Stimulated activated CD8-positive, alpha-beta memory T cell treated with anti-CD3 and anti-CD28 coated beads, Interleukin-12 subunit alpha, Interleukin-12 subunit beta, amount 100 ng/mL, for 24 hours (primary cell): Measurements from ENCODE around the gene GNLY.

Experiments used
- DNase-seq: peaks from one replicate; pipeline ENCODE4 v3.0.0-alpha.2; 2020; ENCODE audit errors: extremely low read depth

The GNLY gene

DNA sequence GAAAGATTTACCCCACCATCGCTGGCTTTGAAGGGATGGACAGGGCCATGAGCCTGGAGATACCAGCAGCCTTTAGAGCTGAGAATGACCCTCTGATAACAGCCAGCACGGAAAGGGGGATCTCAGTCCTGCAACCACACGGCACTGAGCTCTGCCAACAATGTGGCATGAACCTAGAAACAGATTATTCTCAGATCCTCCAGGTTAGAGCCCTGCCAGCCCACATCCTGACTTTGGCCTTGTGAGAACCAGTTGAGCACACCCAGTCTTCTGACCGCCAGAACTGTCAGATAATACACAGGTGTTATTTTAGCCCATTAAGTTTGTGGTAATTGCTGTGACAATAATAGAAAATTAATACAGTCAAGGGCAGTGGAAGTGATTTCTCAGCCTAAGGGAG is 9.4 kb upstream of the GNLY start:
- no peak for DNase-seq

DNA sequence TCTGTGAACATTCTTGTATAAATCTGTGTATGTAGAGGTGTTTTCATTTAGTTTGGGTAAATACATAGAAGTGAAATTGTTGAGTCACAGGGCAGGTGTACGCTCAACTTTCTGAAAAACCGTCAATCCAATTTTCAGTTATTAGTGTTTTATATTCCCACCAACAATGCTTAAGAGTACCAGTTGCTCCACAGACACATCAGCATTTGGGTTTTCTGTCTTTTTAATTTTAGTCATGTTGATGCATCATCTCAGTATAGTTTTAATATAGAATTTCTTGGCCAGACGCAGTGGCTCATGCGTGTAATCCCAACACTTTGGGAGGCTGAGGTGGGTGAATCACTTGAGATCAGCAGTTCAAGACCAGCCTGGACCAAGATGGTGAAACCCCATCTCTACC is 3.2 kb upstream of the GNLY start:
- no peak for DNase-seq

DNA sequence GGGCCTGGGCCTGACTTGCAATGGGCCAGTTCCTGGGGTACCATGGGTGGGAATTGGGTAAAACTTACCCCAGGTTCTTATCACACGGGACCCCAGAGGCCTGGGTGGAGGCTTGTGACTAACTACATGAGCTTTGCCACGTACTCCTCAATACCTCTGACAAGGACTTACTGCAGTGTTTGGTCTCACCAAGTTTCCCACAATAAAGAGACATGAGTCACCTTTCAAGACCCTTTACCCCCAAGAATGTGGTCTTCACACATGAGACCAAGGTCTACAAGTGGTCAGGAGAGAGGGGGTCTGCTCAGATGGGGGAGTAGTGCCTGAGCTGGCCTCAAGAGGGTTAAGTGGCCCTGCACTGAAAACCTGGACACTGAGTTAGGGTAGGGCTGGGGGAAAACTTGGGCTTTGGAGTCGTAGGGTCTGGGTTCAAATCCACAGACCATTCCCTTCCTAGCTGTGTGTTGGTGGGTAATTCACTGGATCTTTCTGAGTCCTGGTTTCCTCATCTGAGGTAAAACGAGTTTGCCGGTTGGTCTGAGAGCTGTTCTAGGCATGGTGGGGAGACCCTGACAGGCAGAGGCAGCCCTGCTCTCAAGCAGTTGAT is 2.0 kb upstream of the GNLY start:
- no peak for DNase-seq

DNA sequence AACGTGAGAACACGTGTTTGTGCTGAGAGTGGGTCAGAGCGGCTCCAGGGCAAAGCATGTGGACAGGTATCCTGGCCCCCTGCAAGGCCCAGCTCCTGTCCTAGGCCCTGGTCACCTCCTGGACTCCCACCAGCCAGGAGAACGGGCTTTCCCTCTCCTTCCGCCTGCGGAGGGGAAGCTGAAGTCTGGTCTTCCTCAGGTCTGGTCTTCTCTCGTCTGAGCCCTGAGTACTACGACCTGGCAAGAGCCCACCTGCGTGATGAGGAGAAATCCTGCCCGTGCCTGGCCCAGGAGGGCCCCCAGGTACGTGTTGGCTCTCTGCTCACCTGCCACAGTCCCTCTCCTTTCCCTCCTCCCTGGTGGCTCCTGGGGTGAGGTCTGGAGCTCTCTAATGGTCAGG is 963 bp downstream of the GNLY start:
- DNase-seq = no peak

DNA sequence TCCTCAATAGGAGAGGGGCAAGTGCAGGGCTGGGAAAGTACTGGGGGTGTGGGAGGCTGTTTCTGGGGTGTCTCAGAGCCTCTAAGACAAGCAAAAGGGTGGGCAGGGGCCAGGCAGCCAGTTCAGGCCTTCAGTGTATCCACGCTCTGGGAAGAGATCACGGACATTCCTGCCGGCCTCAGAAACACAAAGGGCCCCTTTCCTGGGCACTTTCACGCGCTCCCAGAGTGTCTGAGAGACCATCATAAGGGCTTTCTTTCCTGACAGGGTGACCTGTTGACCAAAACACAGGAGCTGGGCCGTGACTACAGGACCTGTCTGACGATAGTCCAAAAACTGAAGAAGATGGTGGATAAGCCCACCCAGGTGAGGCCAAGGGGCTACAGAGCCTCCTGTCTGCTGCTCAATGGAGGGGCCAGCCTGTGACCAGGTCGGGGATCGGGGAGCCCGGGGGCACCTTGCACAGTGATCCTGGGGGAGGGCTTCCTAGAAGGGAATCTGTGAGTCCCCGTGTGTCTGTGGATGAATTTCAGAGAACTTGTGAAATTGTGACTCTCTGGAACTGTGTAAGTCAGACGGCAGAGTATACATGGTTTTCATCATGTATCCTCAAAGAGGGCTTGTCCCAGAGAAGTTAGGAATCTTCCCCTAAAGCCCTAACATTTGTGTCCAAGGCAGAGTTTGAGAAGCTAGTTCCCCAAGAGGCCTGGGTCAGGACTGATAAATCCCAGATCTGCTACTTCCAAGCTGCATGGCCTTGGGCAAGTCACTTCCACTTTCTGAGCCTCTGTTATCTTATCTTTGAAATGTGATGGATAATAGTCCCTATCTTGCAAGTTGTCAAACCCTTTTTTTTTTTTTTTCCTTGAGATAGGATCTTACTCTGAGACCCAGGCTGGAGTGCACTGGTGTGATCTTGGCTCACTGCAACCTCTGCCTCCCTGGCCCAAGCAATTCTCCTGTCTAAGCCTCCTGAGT is 1.8 kb downstream of the GNLY start:
- DNase-seq = no peak

DNA sequence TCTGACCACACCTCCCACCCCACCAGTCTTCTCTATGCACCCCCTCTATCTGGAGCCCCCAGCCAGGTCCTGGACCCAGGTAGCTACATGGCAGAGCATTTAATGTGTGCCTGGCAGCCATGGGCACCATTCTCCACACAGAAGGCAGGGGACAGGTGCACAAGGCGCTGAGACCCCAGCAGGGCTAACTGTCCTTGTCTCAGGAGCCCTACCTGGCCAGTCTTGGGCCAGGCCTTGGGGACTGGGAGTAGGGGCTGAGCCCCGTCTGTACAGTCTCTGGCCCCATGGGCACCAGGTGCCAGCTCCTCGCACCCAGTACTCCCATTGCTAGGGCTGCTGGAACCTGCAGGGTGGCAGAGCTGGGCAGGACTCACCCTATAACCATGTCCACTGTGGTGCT is 2.9 kb downstream of the GNLY start:
- no peak for DNase-seq

DNA sequence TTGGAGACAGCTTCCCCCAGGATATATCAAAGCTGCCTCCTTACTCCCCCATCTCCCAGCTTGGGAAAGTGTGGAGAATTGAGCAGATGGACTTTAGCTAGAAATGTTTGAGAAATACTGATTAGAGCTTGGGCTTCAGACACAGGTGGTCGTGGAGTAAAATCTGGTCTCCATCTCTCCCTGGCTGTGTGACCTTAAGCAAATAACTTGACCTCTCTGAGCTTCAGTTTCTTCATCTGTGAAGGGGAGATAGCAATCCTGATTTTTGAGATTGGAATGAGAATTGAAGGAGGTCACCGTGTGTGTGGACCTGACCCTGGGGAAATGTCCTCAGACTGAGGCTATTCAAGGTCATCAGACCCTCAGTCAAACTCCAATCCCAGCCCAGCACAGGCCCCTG is 3.6 kb downstream of the GNLY start:
- no peak for DNase-seq

DNA sequence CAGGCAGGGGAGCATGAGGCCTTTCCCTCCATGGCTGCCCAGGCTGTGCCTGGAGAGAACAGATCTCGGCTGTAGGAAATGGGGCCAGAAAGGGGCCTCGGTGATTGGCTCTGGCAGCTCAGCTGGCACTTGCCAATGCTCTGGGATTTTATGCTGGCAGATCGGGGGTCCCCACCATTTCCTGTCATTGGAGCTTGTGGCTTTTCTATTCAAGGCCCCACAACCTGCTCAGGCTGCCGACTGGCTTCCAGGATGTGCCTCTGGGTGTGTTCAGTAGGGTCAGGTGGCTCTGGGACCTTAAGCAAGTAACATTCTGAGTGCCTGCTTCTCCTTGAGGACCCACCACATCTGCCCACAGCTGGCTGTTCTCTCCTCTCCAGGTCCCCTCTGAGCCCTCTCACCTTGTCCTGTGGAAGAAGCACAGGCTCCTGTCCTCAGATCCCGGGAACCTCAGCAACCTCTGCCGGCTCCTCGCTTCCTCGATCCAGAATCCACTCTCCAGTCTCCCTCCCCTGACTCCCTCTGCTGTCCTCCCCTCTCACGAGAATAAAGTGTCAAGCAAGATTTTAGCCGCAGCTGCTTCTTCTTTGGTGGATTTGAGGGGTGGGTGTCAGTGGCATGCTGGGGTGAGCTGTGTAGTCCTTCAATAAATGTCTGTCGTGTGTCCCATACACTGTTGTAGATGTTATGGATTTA is 4.2 kb downstream of the GNLY start:
- no peak for DNase-seq

DNA sequence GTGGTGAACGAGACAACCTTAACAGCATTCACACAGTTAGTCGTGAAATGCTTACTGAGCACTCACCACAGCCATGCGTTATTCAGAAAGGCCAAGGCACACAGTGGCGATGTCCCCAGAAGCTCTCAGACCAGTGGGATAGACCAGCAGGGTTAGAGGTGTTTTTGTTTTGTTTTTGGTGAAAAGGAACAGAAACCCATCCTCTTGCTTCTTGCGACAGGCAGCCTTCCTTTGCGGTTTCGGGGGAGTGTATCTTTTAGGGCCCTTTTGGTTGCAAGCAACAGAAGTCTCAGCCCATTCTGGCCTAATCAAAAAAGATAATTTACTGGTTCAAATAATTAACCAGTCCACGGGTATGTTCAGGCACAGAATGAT is 4.7 kb downstream of the GNLY start:
- DNase-seq = no peak

DNA sequence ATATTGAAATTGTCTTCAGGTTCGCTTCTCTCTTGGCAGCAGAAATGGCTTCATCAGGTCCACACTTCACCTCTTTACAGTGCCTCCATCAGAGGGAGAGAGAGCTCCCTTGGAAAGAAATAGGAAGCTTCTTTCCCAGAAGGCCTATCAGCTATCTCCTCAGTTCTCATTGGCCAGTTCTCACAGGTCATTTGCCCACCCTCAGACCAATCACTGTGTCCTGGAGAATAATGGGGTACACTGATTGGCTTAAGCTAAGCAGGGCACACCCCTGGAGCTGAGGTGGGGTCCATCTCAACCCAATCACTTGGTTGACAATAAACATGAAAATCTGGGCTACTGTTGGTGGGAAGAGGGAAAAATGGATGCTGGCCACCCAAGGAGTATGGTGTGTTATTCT is 5.2 kb downstream of the GNLY start:
- no peak for DNase-seq

DNA sequence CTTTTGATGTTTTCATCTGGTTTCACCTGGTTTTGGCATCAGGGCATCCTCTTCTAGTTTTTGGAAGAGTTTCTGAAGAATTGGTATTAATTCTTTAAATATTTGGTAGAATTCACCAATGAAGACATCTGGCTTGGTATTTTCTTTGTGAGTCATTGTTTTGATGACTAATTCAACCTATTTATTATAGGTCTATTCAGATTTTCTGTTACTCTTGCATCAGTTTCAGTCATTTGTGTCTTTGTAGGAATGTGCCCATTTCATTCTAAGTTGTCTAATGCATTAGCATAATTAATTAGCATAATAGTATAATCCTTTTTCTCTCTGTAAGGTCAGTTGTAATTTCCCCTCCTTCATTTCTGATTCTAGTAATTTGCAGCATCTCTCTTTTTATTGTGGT is 8.0 kb downstream of the GNLY start:
- no peak for DNase-seq

DNA sequence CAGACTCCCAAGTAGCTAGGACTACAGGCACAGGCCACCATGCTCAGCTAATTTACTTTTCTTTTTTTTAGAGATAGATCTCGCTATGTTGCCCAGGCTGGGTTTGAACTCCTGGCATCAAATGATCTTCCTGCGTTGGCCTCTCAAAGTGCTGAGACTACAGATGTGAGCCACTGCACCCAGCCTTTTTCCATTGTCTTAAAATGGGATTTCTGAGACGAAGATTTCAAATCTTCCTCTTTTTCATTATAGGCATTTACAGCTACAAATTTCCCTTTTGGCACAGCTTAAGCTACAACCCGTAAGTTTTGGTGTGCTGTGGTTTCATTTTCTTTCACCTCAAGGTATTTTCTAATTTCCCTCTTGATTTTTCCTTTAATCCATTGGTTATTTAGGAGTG is 8.6 kb downstream of the GNLY start:
- no peak for DNase-seq

DNA sequence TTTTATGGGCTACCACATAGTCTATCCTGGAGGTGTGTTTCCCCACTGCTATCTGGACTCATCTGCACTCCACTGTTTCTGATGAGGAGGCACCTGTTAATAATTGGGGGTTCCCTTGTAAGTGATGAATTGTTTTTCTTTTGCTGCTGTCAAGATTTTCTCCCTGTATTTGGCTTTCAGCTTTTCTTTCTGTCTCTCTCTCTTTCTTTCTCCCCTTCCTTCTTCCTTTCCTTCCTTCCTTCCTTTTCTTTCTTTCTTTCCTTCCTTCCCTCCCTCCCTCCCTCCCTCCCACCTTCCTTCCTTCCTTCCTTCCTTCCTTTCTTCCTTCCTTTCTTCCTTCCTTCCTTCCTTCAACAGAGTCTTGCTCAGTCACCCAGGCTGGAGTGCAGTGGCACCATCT is 9.2 kb downstream of the GNLY start:
- no peak for DNase-seq

DNA sequence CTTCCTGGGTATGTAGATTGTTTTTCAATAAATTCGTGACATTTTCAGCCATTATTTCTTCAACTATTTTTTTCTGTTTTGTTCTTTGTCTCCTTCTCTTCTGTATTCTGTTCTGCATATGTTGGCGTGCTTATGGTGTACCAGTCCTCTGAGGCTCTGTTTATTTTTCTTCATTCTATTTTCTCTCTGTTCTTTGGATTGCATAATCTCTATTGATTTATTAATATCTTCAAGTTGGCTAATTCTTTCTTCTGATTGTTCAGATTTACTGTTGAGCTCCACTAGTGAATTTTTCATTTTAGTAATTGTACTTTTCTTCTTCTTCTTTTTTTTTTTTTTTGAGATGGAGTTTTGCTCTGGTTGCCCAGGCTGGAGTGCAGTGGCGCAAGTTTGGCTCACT is 9.9 kb downstream of the GNLY start:
- DNase-seq = no peak

DNA sequence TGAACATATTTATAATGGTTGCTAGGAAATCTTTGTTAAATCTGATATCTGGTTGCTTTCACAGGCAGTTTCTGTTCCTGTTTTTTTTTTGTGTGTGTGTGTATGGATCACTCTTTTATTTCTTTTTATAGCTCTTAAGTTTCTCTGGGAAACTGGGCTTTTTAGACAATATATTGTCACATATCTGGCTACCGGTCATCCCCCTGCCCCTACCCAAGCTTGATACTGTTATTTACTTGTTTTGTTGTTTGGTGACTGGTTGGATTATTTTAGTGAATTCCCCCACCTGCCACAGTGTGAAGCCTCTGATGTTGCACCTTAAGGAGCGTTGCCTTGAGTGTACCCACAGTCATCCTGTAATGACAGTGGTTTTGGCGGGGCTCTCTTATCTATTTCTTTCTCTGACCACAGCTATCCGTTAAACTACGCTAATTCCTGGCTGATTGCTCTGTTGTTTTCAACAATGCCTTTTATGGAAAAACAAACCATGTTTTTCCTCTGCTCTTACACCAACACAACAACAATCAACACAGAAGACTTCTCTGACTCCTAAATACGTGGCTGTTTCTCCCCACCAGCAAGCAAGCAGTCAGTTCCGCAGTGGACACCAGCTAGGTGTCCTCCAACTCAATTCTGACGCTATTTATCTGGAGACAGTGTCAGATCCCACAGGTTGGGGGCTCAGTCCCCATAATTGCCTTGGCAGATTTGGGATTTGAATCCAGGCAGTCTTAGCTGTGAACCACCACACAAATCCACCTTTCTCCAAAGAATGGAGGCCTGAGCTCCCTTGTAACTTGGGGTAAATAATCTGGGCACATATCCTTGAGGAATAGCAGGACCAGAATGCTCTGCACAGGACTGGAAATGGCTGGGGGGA is 10.9 kb downstream of the GNLY start:
- no peak for DNase-seq

DNA sequence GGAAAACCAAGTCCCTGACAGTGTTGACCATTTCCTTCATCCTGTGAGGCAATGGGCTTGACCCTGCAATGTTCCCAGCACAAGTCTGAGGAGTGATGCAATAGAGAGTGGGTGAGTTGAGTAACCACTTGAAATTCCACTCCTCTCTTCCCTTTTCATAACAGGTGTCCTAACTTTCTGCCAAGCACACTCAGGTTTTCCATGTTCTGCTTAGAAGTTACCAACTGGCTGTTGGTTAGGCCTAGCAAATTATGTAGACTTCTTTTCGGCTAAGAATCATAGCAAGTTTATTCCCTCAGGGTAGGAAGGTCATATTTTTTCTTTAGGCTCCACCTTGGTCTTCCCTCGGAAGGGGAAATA is 11.5 kb downstream of the GNLY start:
- no peak for DNase-seq

DNA sequence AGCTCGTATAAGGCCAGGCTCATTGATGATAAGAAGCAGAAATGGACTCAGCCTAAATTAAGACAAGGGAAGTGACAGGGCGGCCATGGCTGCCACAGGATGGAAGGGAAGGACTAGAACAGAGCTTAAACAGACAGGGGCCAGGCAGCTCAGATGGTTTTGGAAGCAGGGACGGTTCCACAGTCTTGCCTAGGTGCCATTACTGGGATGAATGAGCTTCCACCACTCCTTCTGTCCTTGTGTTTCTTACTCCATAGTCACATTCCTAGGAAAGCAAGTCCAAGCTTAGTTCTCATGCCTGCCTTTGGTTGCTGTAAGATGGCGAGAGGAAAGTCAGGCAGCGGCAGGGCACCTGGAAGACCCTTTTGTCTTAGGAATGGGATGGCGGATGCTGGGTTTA is 11.9 kb downstream of the GNLY start:
- DNase-seq = no peak

DNA sequence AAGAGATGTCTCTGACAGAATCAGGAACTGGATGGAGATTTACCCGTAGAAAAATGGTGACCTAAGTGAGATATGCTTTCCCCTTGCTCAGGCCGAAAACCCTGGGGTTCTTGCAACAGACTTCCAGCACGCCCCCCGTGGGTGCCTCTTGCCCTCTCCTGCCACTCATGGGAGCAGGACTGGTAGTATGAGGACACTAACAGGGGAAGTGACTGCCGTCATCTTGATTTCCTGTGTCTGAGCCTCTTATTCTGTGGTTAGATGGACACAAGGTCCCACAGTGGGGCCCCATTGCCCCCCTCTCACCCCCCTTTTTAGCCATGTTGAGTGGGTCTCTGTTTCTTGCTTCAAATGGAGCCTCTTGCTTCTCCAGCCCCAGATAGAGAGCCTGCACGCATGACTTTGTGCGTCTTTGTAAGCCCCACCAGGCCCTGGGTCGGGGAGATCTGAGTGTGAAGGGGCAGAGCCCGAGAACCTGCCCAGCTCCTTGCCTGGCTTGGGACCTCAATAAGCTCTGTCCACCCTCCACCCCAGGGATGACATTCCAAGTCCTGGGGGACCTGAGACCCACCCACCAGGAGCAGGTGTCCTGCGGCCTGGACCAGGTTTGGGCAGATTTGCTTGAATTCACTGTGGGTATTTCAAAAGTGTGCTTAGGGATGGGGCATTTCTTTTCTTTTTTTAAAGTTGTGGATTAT is 12.6 kb downstream of the GNLY start:
- DNase-seq = no peak

DNA sequence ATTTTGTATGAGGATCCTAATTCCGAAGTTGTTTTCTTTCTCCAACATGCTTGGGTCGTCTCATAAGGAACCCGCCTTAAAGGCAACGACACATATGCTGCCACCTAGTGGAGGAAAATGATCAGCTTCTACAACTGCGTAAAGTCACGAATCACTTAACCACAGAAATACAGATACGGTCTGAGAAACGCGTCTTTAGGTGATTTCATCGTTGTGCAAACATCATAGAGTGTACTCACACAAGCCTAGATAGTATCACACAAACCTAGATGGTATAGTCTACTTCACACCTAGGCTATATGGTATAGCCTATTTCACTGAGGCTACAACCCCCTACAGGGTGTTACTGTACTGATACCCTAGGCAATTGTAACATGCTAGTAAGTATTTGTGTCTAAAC is 13.1 kb downstream of the GNLY start:
- DNase-seq = peak; percentile 28

DNA sequence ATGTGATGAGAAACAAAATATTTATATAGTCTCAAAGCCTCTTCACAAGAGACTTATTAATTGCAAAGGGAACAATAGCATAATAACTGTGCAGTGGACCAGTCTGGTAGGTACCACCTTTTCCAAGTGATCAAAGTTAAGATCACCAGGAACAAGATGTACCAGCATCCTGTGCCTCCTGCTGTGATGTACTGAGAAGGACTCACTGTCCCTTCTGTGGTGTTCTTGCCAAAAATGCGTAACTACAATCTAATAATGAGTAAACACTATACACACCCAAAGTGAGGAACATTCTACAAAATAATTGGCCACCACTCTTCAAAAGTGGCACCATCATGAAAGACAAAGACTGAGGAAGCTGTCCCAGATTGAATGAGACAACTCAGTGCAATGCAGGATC is 14.5 kb downstream of the GNLY start:
- DNase-seq = no peak

DNA sequence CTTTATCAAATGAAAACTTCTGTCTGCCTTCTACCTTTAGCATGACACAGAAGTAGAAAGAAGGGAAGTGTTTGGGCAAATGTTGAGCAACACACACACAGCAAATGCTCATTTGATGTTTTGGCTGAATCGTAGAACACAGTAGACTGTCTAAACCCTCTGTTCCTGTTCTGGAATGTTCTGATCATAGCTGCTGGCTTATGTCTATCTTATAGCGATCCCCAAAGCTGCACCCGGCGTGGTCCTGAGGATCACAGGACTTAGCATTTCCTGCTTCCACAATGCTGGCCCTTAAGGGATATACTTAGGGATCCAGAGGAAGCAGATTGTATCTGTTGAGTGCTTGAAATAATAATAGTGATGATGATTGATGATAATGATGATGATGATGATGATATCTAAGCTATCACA is 15.2 kb downstream of the GNLY start:
- no peak for DNase-seq
